H1 (cell line): ENCODE results near the gene MTMR10. TPM values are rescaled to one million over a fixed set of nuclear protein-coding genes. Genes with fewer than 3 reads are reported as not detected.

Source experiments
- CTCF ChIA-PET: fragments of 300-600 bp; sonication (Branson Sonifier 250); formaldehyde crosslinking; loops from one replicate; lab custom pipeline; 2021; ENCODE audit not compliant: partially characterized antibody; lab: Charles Lee
- POLR2A ChIA-PET: fragments of 300-600 bp; sonication (Branson Sonifier 250); formaldehyde crosslinking; loops from one replicate; lab custom pipeline; 2021; ENCODE audit warnings: inconsistent platforms; ENCODE audit not compliant: partially characterized antibody; lab: Charles Lee
- DNase-seq, 2 experiments: peaks; one replicate each; pipeline versions ENCODE4 v3.0.0 to v3.0.0-alpha.2; 2010 to 2022; ENCODE audit warnings: low spot score in 2 of 2, low read depth in 1 of 2, mixed read lengths in 1 of 2
- FAIRE-seq: peaks from 2 replicates; lab custom pipeline; 2011; peaks lifted over from hg19 to GRCh38; lab: Jason Lieb, UNC
- H2AFZ ChIP-seq: 2 replicates; pipeline ENCODE4 v1.8.1; 2012; ENCODE audit warnings: low read length, inconsistent platforms
- H2AK5ac ChIP-seq: 2 replicates; pipeline ENCODE4 v1.6.1; 2013; ENCODE audit warnings: low read depth, low read length
- H2BK120ac ChIP-seq: replicated peaks from 2 replicates; pipeline ENCODE3; 2013; ENCODE audit warnings: low read depth, low read length, inconsistent platforms
- H2BK12ac ChIP-seq: 2 replicates; pipeline ENCODE4 v1.6.1; 2013; ENCODE audit warnings: low read depth, low read length
- H2BK15ac ChIP-seq: 2 replicates; pipeline ENCODE4 v1.6.1; 2013; ENCODE audit warnings: low read length
- H2BK20ac ChIP-seq: 2 replicates; pipeline ENCODE4 v1.6.1; 2013; ENCODE audit warnings: low read length
- H2BK5ac ChIP-seq: 2 replicates; pipeline ENCODE4 v1.6.1; 2013; ENCODE audit warnings: low read depth, low read length
- H3K14ac ChIP-seq: 2 replicates; pipeline ENCODE4 v1.6.1; 2013; ENCODE audit warnings: inconsistent platforms; ENCODE audit not compliant: insufficient read length
- H3K18ac ChIP-seq: 2 replicates; pipeline ENCODE4 v1.6.1; 2013; ENCODE audit warnings: low read length; ENCODE audit errors: extremely low read depth
- H3K23ac ChIP-seq: 2 replicates; pipeline ENCODE4 v1.6.1; 2013; ENCODE audit warnings: inconsistent platforms; ENCODE audit not compliant: insufficient read length
- H3K23me2 ChIP-seq: 2 replicates; pipeline ENCODE4 v1.6.1; 2013; ENCODE audit warnings: low read depth, low read length
- H3K27ac ChIP-seq: 2 replicates; pipeline ENCODE4 v1.6.1; 2011; ENCODE audit warnings: low read depth, low read length, inconsistent platforms
- H3K27me3 ChIP-seq, 4 experiments: replicated peaks in 1 of 4; 1 replicate in 1 of 4; 2 replicates in 3 of 4; pipeline versions ENCODE4 v1.6.1 to v1.8.1; 2011 to 2013; ENCODE audit warnings: low read length in 3 of 4, mild to moderate bottlenecking in 3 of 4, inconsistent platforms in 2 of 4, mixed read lengths in 2 of 4, moderate library complexity in 1 of 4; ENCODE audit not compliant: control insufficient read depth in 3 of 4, insufficient read depth in 3 of 4; ENCODE audit errors: extremely low read depth in 1 of 4
- H3K36me3 ChIP-seq, 4 experiments: 2 replicates each; pipeline versions ENCODE4 v1.6.1 to v1.8.1; 2011 to 2013; ENCODE audit warnings: mild to moderate bottlenecking in 4 of 4, low read length in 3 of 4, moderate library complexity in 2 of 4, control low read depth in 1 of 4, inconsistent platforms in 1 of 4; ENCODE audit not compliant: insufficient read depth in 4 of 4, control insufficient read depth in 2 of 4
- H3K4ac ChIP-seq: replicated peaks from 2 replicates; pipeline ENCODE3; 2013; ENCODE audit warnings: low read length, low read depth, mixed read lengths, inconsistent platforms; ENCODE audit not compliant: insufficient read length
- H3K4me1 ChIP-seq, 4 experiments: replicated peaks in 1 of 4; 1 replicate in 1 of 4; 2 replicates in 3 of 4; pipeline versions ENCODE4 v1.6.1 to v1.8.1; 2011 to 2013; ENCODE audit warnings: low read length in 3 of 4, inconsistent platforms in 2 of 4, mixed read lengths in 1 of 4; ENCODE audit not compliant: insufficient read depth in 4 of 4, control insufficient read depth in 3 of 4
- H3K4me2 ChIP-seq, 2 experiments: 2 replicates each; pipeline versions ENCODE4 v1.6.1 to v1.8.1; 2011 to 2013; ENCODE audit warnings: low read depth in 2 of 2, low read length in 2 of 2, control low read depth in 1 of 2, inconsistent platforms in 1 of 2, mild to moderate bottlenecking in 1 of 2; ENCODE audit not compliant: insufficient read depth in 1 of 2
- H3K4me3 ChIP-seq, 4 experiments: fragments of 200-600, 300-600 bp in 1 of 4; sonication (generic), shearing (Covaris generic), sonication (Bioruptor Twin) in 1 of 4; 2 replicates each; pipeline versions ENCODE4 v1.5.1 to v1.8.1; 2011 to 2016; ENCODE audit warnings: low read length in 4 of 4, low read depth in 3 of 4, control low read depth in 2 of 4, inconsistent platforms in 2 of 4, mild to moderate bottlenecking in 2 of 4, mixed read lengths in 1 of 4, moderate library complexity in 1 of 4; ENCODE audit not compliant: insufficient read depth in 2 of 4; ENCODE audit errors: extremely low read depth in 1 of 4
- H3K56ac ChIP-seq: replicated peaks from 2 replicates; pipeline ENCODE3; 2013; ENCODE audit warnings: low read depth, mild to moderate bottlenecking, mixed read lengths, low read length, inconsistent platforms; ENCODE audit not compliant: insufficient read length
- H3K79me1 ChIP-seq: 2 replicates; pipeline ENCODE4 v1.6.1; 2013; ENCODE audit warnings: low read depth, low read length, control low read depth
- H3K79me2 ChIP-seq, 2 experiments: 2 replicates each; pipeline versions ENCODE4 v1.6.1 to v1.8.1; 2012 to 2013; ENCODE audit warnings: low read length in 2 of 2, mild to moderate bottlenecking in 2 of 2, inconsistent platforms in 1 of 2; ENCODE audit not compliant: insufficient read depth in 2 of 2, control insufficient read depth in 1 of 2
- H3K9ac ChIP-seq, 4 experiments: replicated peaks in 1 of 4; 1 replicate in 1 of 4; 2 replicates in 3 of 4; pipeline versions ENCODE4 v1.6.1 to v1.8.1; 2011 to 2013; ENCODE audit warnings: low read depth in 3 of 4, low read length in 3 of 4, control low read depth in 2 of 4, mild to moderate bottlenecking in 2 of 4, moderate library complexity in 2 of 4, inconsistent platforms in 1 of 4; ENCODE audit errors: extremely low read depth in 1 of 4
- H3K9me3 ChIP-seq, 2 experiments: 2 replicates each; pipeline versions ENCODE4 v1.6.1 to v1.8.1; 2012 to 2013; ENCODE audit warnings: mild to moderate bottlenecking in 2 of 2, moderate library complexity in 2 of 2, control low read depth in 1 of 2, inconsistent platforms in 1 of 2, low read depth in 1 of 2, low read length in 1 of 2, mixed read lengths in 1 of 2; ENCODE audit not compliant: insufficient read depth in 2 of 2
- H4K20me1 ChIP-seq, 2 experiments: replicated peaks in 1 of 2; 2 replicates each; pipeline versions ENCODE3 to v1.8.1; 2011 to 2013; ENCODE audit warnings: inconsistent platforms in 2 of 2, low read length in 2 of 2, mild to moderate bottlenecking in 1 of 2; ENCODE audit not compliant: insufficient read depth in 2 of 2, control insufficient read depth in 1 of 2
- H4K5ac ChIP-seq: 2 replicates; pipeline ENCODE4 v1.6.1; 2013; ENCODE audit warnings: low read length, low read depth, mixed read lengths, inconsistent platforms; ENCODE audit not compliant: insufficient read length
- H4K8ac ChIP-seq: 2 replicates; pipeline ENCODE4 v1.8.0; 2013; ENCODE audit warnings: mild to moderate bottlenecking, moderate library complexity, low read length, inconsistent platforms; ENCODE audit not compliant: insufficient read depth; ENCODE audit errors: extremely low read depth
- H4K91ac ChIP-seq: replicated peaks from 2 replicates; pipeline ENCODE3; 2013; ENCODE audit warnings: low read length, mixed read lengths, inconsistent platforms; ENCODE audit not compliant: insufficient read length
- CREB1 ChIP-seq: IDR thresholded peaks from 2 replicates; pipeline ENCODE4 v1.6.1; 2012; ENCODE audit warnings: inconsistent platforms
- CTCF ChIP-seq, 3 experiments: IDR thresholded peaks; 1 replicate in 2 of 3; 2 replicates in 1 of 3; pipeline versions ENCODE4 v1.5.1 to v1.6.1; 2011; ENCODE audit warnings: low read length in 3 of 3, mild to moderate bottlenecking in 3 of 3, inconsistent platforms in 2 of 3, low read depth in 1 of 3, moderate library complexity in 1 of 3; ENCODE audit not compliant: insufficient read depth in 1 of 3; ENCODE audit errors: control extremely low read depth in 1 of 3
- NRF1 ChIP-seq: IDR thresholded peaks from 2 replicates; pipeline ENCODE4 v1.6.1; 2011; ENCODE audit warnings: mild to moderate bottlenecking, low read depth, low read length, improper control_type of control experiment
- RAD21 ChIP-seq, 2 experiments: IDR thresholded peaks in 1 of 2; conservative IDR thresholded peaks in 1 of 2; 2 replicates each; pipeline ENCODE4 v1.6.1; 2011; ENCODE audit warnings: low read depth in 2 of 2, low read length in 2 of 2, improper control_type of control experiment in 1 of 2, inconsistent platforms in 1 of 2, mild to moderate bottlenecking in 1 of 2, moderate library complexity in 1 of 2
- WGBS, 2 experiments: shearing (Covaris generic) in 1 of 2; methylation state at CpG; one replicate each; pipeline versions ENCODE4 v1.1.6 to v1.1.7; 2013 to 2015; ENCODE audit warnings: low lambda C conversion rate in 2 of 2, mixed read lengths in 2 of 2, inconsistent platforms in 1 of 2, low coverage in 1 of 2, missing lambda C conversion rate in 1 of 2; ENCODE audit not compliant: insufficient replicate concordance in 2 of 2, insufficient coverage in 1 of 2, insufficient read length in 1 of 2; ENCODE audit errors: extremely low coverage in 1 of 2, missing lambda C conversion rate in 1 of 2; 5-methylcytosine and 5-hydroxymethylcytosine counted together
- polyA plus RNA-seq, 7 experiments: library from polyadenylated mRNA; depleted of rRNA in 3 of 7; stranded (reverse) in 5 of 7; unstranded in 2 of 7; fragments of >200 nt in 5 of 7; fragments of 200-250 nt in 2 of 7; gene quantifications; 1 replicate in 5 of 7; 2 replicates in 1 of 7; 4 replicates in 1 of 7; pipeline versions ENCODE4 v1.2.1 to v1.2.3, GENCODE V29; 2011 to 2013; ENCODE audit warnings: missing spikeins in 2 of 7, mixed read lengths in 2 of 7
- total RNA-seq: library from RNA; stranded (reverse); fragmentation: NEBNext Ultra II Directional; extraction: Animal tissue kit (Norgen Biotek cat#: 25700); gene quantifications from 2 replicates; pipeline ENCODE4 v1.2.1, GENCODE V29; 2021

Gene MTMR10
- total and polyA plus RNA-seq, 2 of the 8 experiments (the other 6 are each of a cell fraction or from before 2014, with no cell fraction given), result 3.8 to 13.1 TPM

- CTCF ChIA-PET, result interaction anchor here (1.0 to 2.0 kb wide), 3 partner anchors 12 to 224 kb away, joined by 4 to 8 read pairs (median 4); no protein-coding TSS in a partner anchor
- 80% methylated on average over 5 of the region's 5 CpGs; no CpG with 5 or more reads in 1 of the 2 experiments for WGBS, 2 experiments
- Histone ChIP-seq H2AK5ac (no peak overlapping the region), H3K4ac (no peak overlapping the region), H3K79me2 (no peaks in the 10 kb centered on the region; a peak in 1 of 4 replicates), H2AFZ (no peak overlapping the region), H2BK15ac (no peak overlapping the region), H3K36me3 (peaks cover 2 to 28% (median 10%) of the 10 kb centered on the region in 4 experiments), H3K79me1 (no peaks in the 10 kb centered on the region; the same call in none of the 2 replicates), H4K20me1 (no peaks in the 10 kb centered on the region), H3K14ac (no peak overlapping the region), H4K5ac (no peak overlapping the region), H3K9ac (no peak overlapping the region), H3K4me1 (peaks cover 0 to 2% (median 0%) of the 10 kb centered on the region in 4 experiments; a peak in 1 of 7 replicates), H3K4me3 (no peak overlapping the region), H3K23ac (no peak overlapping the region), H2BK12ac (no peak overlapping the region), H3K27ac (no peak overlapping the region), H3K9me3 (no peaks in the 10 kb centered on the region), H2BK120ac (no peak overlapping the region), H2BK5ac (no peak overlapping the region), H3K23me2 (0 out of 2 replicates have a peak, but pooled peaks cover 3% of the 10 kb centered on the region), H2BK20ac (no peak overlapping the region), H3K27me3 (no peaks in the 10 kb centered on the region), H3K56ac (no peak overlapping the region), H4K91ac (no peak overlapping the region), H3K4me2 (no peak overlapping the region), H3K18ac (no peak overlapping the region), H4K8ac (no peak overlapping the region)
- TF ChIP-seq CTCF (IDR thresholded peaks at IDR 0.05; ENCODE audit: control extremely low read depth in 1 of 3, insufficient read depth in 1 of 3, low read depth in 1 of 3, low read length in 3 of 3), result peak; percentile 23 to 53 (median 45)
- no peak for TF ChIP-seq NRF1
- peak; percentile 53 to 64 for TF ChIP-seq RAD21 (IDR thresholded peaks at IDR 0.05 in 1 of 2, conservative IDR thresholded peaks at IDR 0.05 in 1 of 2; ENCODE audit: low read depth in 2 of 2, low read length in 2 of 2)
- TF ChIP-seq CREB1, result no peak
- DNase-seq (no peak), FAIRE-seq (no peak)
- POLR2A ChIA-PET, result interaction anchor here (0.5 kb wide), 1 partner anchor 13 kb away, joined by 7 read pairs; no protein-coding TSS in a partner anchor
These were observed 85.6 kb downstream of the MTMR10 start for GRCh38 chr15:30905821-30906220.
